ENCODE results near the gene TTC5.

Gene TTC5

GRCh38 chr14:20305265-20306078 lies at the start of gene TTC5 (continued):
- no peak for TF ChIP-seq ZBTB11 (tag by site-specific recombination; conservative IDR thresholded peaks at IDR 0.05; ENCODE audit: low read depth)

- CTCF ChIA-PET: interaction anchor here (0.6 to 1.6 kb wide), 4 partner anchors 23 to 329 kb away, joined by 3 to 7 read pairs (median 4); no protein-coding TSS in a partner anchor
- H3K36me3 ChIP-seq (ENCODE audit: control insufficient read depth in 2 of 2, insufficient read depth in 1 of 2, low read length in 2 of 2): peaks cover 89 to 93% of the 10 kb centered on the region in 2 experiments
Measured at GRCh38 chr14:20350860-20351259, 45.1 kb upstream of the TTC5 start.

More at GRCh38 chr14:20350860-20351259, 45.1 kb upstream of the TTC5 start:
- H3K4me3 ChIP-seq (ENCODE audit: low read depth, low read length): no peak overlapping the region
- no peak overlapping the region for H3K27ac ChIP-seq (ENCODE audit: extremely low read depth, low read depth, low read length)
- no peaks in the 10 kb centered on the region for H3K9me3 ChIP-seq (ENCODE audit: control insufficient read depth, insufficient read depth, low read depth, low read length)
- TF ChIP-seq ZNF302 (tag by site-specific recombination; IDR thresholded peaks at IDR 0.05; ENCODE audit: low read depth): no peak
- no peak for TF ChIP-seq BCL6B (tag by site-specific recombination; IDR thresholded peaks at IDR 0.05)
- TF ChIP-seq ZNF660 (tag by site-specific recombination; IDR thresholded peaks at IDR 0.05): no peak
- TF ChIP-seq ZNF530 (tag by site-specific recombination; IDR thresholded peaks at IDR 0.05; ENCODE audit: low read depth): no peak
- no peak for TF ChIP-seq ZNF16 (tag by site-specific recombination; IDR thresholded peaks at IDR 0.05; ENCODE audit: low read depth)
- TF ChIP-seq ZEB2 (tag by site-specific recombination; IDR thresholded peaks at IDR 0.05): no peak
- TF ChIP-seq ZNF324 (tag by site-specific recombination; IDR thresholded peaks at IDR 0.05): no peak
- no peak for TF ChIP-seq ZNF398 (tag by site-specific recombination; IDR thresholded peaks at IDR 0.05)
- no peak for TF ChIP-seq FEZF1 (tag by site-specific recombination; IDR thresholded peaks at IDR 0.05)
- no peak for TF ChIP-seq ZNF366 (tag by site-specific recombination; conservative IDR thresholded peaks at IDR 0.05)
- no peak for TF ChIP-seq ZNF558 (tag by site-specific recombination; IDR thresholded peaks at IDR 0.05)
- TF ChIP-seq ZNF548 (tag by site-specific recombination; IDR thresholded peaks at IDR 0.05): no peak
- no peak for TF ChIP-seq ZBTB20 (tag by site-specific recombination; IDR thresholded peaks at IDR 0.05)
- no peak for TF ChIP-seq SETDB1 (IDR thresholded peaks at IDR 0.05; ENCODE audit: insufficient read length, low read length)
- TF ChIP-seq ZNF169 (tag by site-specific recombination; IDR thresholded peaks at IDR 0.05): no peak
- no peak for TF ChIP-seq KLF10 (tag by site-specific recombination; IDR thresholded peaks at IDR 0.05)
- no peak for TF ChIP-seq ZNF214 (tag by site-specific recombination; IDR thresholded peaks at IDR 0.05; ENCODE audit: borderline replicate concordance)
- TF ChIP-seq PRDM4 (tag by site-specific recombination; IDR thresholded peaks at IDR 0.05): no peak
- no peak for TF ChIP-seq EGR2 (tag by site-specific recombination; IDR thresholded peaks at IDR 0.05; ENCODE audit: low read depth)
- no peak for TF ChIP-seq ZNF639 (tag by site-specific recombination; IDR thresholded peaks at IDR 0.05)
- no peaks in the 10 kb centered on the region for H3K4me1 ChIP-seq (ENCODE audit: control insufficient read depth, insufficient read depth, low read length)
- POLR2A ChIA-PET: no interaction called here
